HEK293 (cell line): ENCODE results near the gene UGT1A6.
"Not testable (repeated sequence)": the region's sequence is repeated elsewhere in the genome, so short reads cannot be mapped to it uniquely, and the experiment has no call there.

Source experiments
- CTCF ChIA-PET: fragments of 350-600 bp; formaldehyde crosslinking; extraction: SDS; loops from one replicate; lab custom pipeline; 2021; ENCODE audit warnings: antibody characterized with exemption; lab: Yijun Ruan, JAX
- POLR2A ChIA-PET: fragments of 300-600 bp; formaldehyde crosslinking; extraction: SDS; loops from one replicate; lab custom pipeline; 2020; ENCODE audit warnings: antibody characterized with exemption, inconsistent platforms; lab: Yijun Ruan, JAX
- H3K27ac ChIP-seq: fragments of 200-500 bp; sonication (Bioruptor generic); 2 replicates; pipeline ENCODE4 v1.5.1; 2014; ENCODE audit warnings: low read depth, low read length, control low read depth, inconsistent platforms; ENCODE audit errors: extremely low read depth
- H3K36me3 ChIP-seq, 2 experiments: fragments of 200-500 bp in 1 of 2; sonication (Bioruptor generic) in 1 of 2; 1 replicate in 1 of 2; 2 replicates in 1 of 2; pipeline ENCODE4 v1.5.1; 2014 to 2017; ENCODE audit warnings: inconsistent platforms in 2 of 2, low read length in 2 of 2; ENCODE audit not compliant: control insufficient read depth in 2 of 2, insufficient read depth in 1 of 2
- H3K4me1 ChIP-seq: fragments of 200-500 bp; sonication (Bioruptor generic); 2 replicates; pipeline ENCODE4 v1.5.1; 2014; ENCODE audit warnings: mild to moderate bottlenecking, low read length, inconsistent platforms; ENCODE audit not compliant: control insufficient read depth, insufficient read depth
- H3K4me3 ChIP-seq: 2 replicates; pipeline ENCODE4 v1.5.1; 2011; ENCODE audit warnings: low read depth, mild to moderate bottlenecking, control low read depth, low read length, moderate library complexity
- H3K9me3 ChIP-seq: fragments of 200-500 bp; sonication (Bioruptor generic); 2 replicates; pipeline ENCODE4 v1.5.1; 2014; ENCODE audit warnings: low read depth, low read length, inconsistent platforms; ENCODE audit not compliant: control insufficient read depth, insufficient read depth
- GLIS2 ChIP-seq: fragments of 450-650 bp; formaldehyde crosslinking; IDR thresholded peaks from 2 replicates; pipeline ENCODE4 v1.5.1; 2016; ENCODE audit warnings: missing biosample characterization, missing genetic modification characterization
- HOXD13 ChIP-seq: sonication (generic); formaldehyde crosslinking; IDR thresholded peaks from 2 replicates; pipeline ENCODE4 v1.8.0; 2022; ENCODE audit warnings: missing genetic modification reagents, borderline replicate concordance
- MYNN ChIP-seq: fragments of 450-650 bp; formaldehyde crosslinking; IDR thresholded peaks from 2 replicates; pipeline ENCODE4 v1.5.1; 2016; ENCODE audit warnings: missing biosample characterization, missing genetic modification characterization, borderline replicate concordance
- SCRT2 ChIP-seq: fragments of 450-650 bp; formaldehyde crosslinking; IDR thresholded peaks from 2 replicates; pipeline ENCODE4 v1.5.1; 2016; ENCODE audit warnings: missing biosample characterization, missing genetic modification characterization
- YY1 ChIP-seq: fragments of 450-650 bp; formaldehyde crosslinking; IDR thresholded peaks from 2 replicates; pipeline ENCODE4 v1.5.1; 2018; ENCODE audit warnings: missing biosample characterization, missing genetic modification characterization
- YY2 ChIP-seq: fragments of 450-650 bp; formaldehyde crosslinking; IDR thresholded peaks from 2 replicates; pipeline ENCODE4 v1.5.1; 2016; ENCODE audit warnings: missing biosample characterization, missing genetic modification characterization
- ZBTB1 ChIP-seq: fragments of 450-650 bp; formaldehyde crosslinking; IDR thresholded peaks from 2 replicates; pipeline ENCODE4 v1.5.1; 2016; ENCODE audit warnings: missing biosample characterization, missing genetic modification characterization
- ZBTB48 ChIP-seq: fragments of 450-650 bp; formaldehyde crosslinking; IDR thresholded peaks from 2 replicates; pipeline ENCODE4 v1.5.1; 2016; ENCODE audit warnings: missing biosample characterization, missing genetic modification characterization
- ZEB2 ChIP-seq: fragments of 450-650 bp; formaldehyde crosslinking; IDR thresholded peaks from 2 replicates; pipeline ENCODE4 v1.5.1; 2016; ENCODE audit warnings: missing biosample characterization, missing genetic modification characterization
- ZIC2 ChIP-seq: fragments of 450-650 bp; formaldehyde crosslinking; IDR thresholded peaks from 2 replicates; pipeline ENCODE4 v1.5.1; 2016; ENCODE audit warnings: missing biosample characterization, missing genetic modification characterization
- ZNF121 ChIP-seq: fragments of 450-650 bp; formaldehyde crosslinking; IDR thresholded peaks from 2 replicates; pipeline ENCODE4 v1.5.1; 2016; ENCODE audit warnings: missing biosample characterization, missing genetic modification characterization
- ZNF266 ChIP-seq: fragments of 450-650 bp; formaldehyde crosslinking; IDR thresholded peaks from 2 replicates; pipeline ENCODE4 v1.5.1; 2016; ENCODE audit warnings: missing biosample characterization, missing genetic modification characterization, low read depth
- ZNF341 ChIP-seq: fragments of 450-650 bp; formaldehyde crosslinking; IDR thresholded peaks from 2 replicates; pipeline ENCODE4; 2016; ENCODE audit warnings: low read depth, missing biosample characterization, missing genetic modification characterization
- ZNF416 ChIP-seq: fragments of 450-650 bp; formaldehyde crosslinking; IDR thresholded peaks from 2 replicates; pipeline ENCODE4 v1.5.1; 2016; ENCODE audit warnings: missing biosample characterization, missing genetic modification characterization
- ZNF514 ChIP-seq: fragments of 450-650 bp; formaldehyde crosslinking; IDR thresholded peaks from 2 replicates; pipeline ENCODE4 v1.5.1; 2016; ENCODE audit warnings: missing biosample characterization, missing genetic modification characterization
- ZNF521 ChIP-seq: fragments of 450-650 bp; formaldehyde crosslinking; IDR thresholded peaks from 2 replicates; pipeline ENCODE4 v1.5.1; 2017; ENCODE audit warnings: missing biosample characterization, mild to moderate bottlenecking, missing genetic modification characterization
- ZNF530 ChIP-seq: fragments of 450-650 bp; formaldehyde crosslinking; IDR thresholded peaks from 2 replicates; pipeline ENCODE4 v1.5.1; 2016; ENCODE audit warnings: low read depth, missing biosample characterization, missing genetic modification characterization
- ZNF555 ChIP-seq: fragments of 450-650 bp; formaldehyde crosslinking; conservative IDR thresholded peaks from 2 replicates; pipeline ENCODE4 v1.5.1; 2017; ENCODE audit warnings: missing biosample characterization, mild to moderate bottlenecking, missing genetic modification characterization, inconsistent platforms
- ZNF580 ChIP-seq: fragments of 450-650 bp; formaldehyde crosslinking; IDR thresholded peaks from 2 replicates; pipeline ENCODE4 v1.5.1; 2016; ENCODE audit warnings: missing biosample characterization, missing genetic modification characterization
- ZNF596 ChIP-seq: fragments of 450-650 bp; IDR thresholded peaks from 2 replicates; pipeline ENCODE4 v1.5.0; 2018; ENCODE audit warnings: missing biosample characterization, mild to moderate bottlenecking, missing genetic modification characterization, moderate library complexity
- ZNF692 ChIP-seq: fragments of 450-650 bp; formaldehyde crosslinking; IDR thresholded peaks from 2 replicates; pipeline ENCODE4 v1.5.1; 2016; ENCODE audit warnings: missing biosample characterization, missing genetic modification characterization
- ZNF837 ChIP-seq: fragments of 450-650 bp; formaldehyde crosslinking; IDR thresholded peaks from 2 replicates; pipeline ENCODE4 v1.5.1; 2016; ENCODE audit warnings: missing biosample characterization, missing genetic modification characterization
- TF ChIP-seq, protein P1 (sequence below): fragments of 450-650 bp; formaldehyde crosslinking; IDR thresholded peaks from 2 replicates; pipeline ENCODE4 v1.5.1; 2017; ENCODE audit warnings: missing biosample characterization, missing genetic modification characterization

The UGT1A6 gene

DNA sequence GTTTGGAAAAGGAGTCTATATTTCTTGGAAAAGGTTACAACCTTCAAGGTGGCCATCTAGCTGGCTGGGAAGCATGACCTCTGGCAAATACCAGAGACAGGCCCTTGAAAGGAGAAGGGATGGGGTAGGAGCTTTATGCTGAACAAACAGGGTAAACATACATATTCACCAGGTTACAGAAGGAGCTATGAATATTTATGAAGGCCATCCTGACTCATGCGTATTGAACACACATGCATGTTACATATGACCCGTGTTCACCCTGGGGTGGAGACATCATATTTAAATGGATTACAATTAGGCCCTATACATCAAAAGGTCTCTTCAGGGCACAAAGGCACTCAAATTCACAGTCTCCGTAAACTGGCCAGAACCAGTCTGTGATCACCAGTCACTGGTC is 36.7 kb upstream of the UGT1A6 start:
- H3K36me3 ChIP-seq, POLR2A ChIA-PET, H3K9me3 ChIP-seq, H3K27ac ChIP-seq, CTCF ChIA-PET, H3K4me1 ChIP-seq, H3K4me3 ChIP-seq: not testable (repeated sequence)

DNA sequence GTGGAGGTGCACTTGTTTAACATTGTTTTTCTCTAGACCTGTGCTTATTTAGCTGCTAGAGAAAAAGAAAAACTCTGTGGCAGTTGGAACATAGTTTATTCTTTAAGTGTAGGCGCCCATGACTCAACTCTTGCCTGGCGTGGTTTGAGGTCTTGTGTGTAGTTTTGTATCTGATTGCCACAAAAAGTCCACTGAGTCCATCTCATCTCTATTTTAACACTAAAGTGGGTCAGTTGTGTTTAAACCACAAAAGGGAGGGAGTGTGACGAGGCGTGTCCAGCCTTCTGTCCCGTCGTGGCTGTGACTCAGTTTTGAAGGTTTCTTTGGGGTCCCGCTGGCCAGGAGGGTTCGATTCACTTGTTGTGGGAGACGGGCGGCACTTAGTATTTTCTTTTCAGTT is 36.2 kb upstream of the UGT1A6 start:
- ChIA-PET POLR2A (no interaction called here), CTCF (no interaction called here)
- no peaks in the 10 kb centered on the region for H3K4me1 ChIP-seq
- H3K9me3 ChIP-seq: no peaks in the 10 kb centered on the region
- TF ChIP-seq ZNF580 (no peak), ZBTB1 (no peak), SCRT2 (tag by site-specific recombination) (no peak), ZNF692 (no peak), ZBTB48 (tag by site-specific recombination) (no peak), ZNF514 (tag by site-specific recombination) (no peak)
- no peak overlapping the region for H3K4me3 ChIP-seq
- H3K36me3 ChIP-seq: no peaks in the 10 kb centered on the region
- H3K27ac ChIP-seq: no peak overlapping the region

- ChIA-PET POLR2A (no interaction called here), CTCF (no interaction called here)
- Histone ChIP-seq H3K27ac (no peak overlapping the region), H3K9me3 (no peaks in the 10 kb centered on the region), H3K4me3 (no peak overlapping the region), H3K4me1 (no peaks in the 10 kb centered on the region), H3K36me3 (no peaks in the 10 kb centered on the region)
- TF ChIP-seq, protein P1, sequence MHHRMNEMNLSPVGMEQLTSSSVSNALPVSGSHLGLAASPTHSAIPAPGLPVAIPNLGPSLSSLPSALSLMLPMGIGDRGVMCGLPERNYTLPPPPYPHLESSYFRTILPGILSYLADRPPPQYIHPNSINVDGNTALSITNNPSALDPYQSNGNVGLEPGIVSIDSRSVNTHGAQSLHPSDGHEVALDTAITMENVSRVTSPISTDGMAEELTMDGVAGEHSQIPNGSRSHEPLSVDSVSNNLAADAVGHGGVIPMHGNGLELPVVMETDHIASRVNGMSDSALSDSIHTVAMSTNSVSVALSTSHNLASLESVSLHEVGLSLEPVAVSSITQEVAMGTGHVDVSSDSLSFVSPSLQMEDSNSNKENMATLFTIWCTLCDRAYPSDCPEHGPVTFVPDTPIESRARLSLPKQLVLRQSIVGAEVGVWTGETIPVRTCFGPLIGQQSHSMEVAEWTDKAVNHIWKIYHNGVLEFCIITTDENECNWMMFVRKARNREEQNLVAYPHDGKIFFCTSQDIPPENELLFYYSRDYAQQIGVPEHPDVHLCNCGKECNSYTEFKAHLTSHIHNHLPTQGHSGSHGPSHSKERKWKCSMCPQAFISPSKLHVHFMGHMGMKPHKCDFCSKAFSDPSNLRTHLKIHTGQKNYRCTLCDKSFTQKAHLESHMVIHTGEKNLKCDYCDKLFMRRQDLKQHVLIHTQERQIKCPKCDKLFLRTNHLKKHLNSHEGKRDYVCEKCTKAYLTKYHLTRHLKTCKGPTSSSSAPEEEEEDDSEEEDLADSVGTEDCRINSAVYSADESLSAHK (tag by site-specific recombination): no peak
- TF ChIP-seq YY1 (no peak), GLIS2 (tag by site-specific recombination) (no peak), ZEB2 (tag by site-specific recombination) (no peak), ZNF416 (no peak), HOXD13 (CRISPR knock-in tag) (no peak), ZNF596 (tag by site-specific recombination) (no peak), ZNF521 (tag by site-specific recombination) (no peak), ZNF555 (tag by site-specific recombination) (no peak), ZNF530 (tag by site-specific recombination) (no peak), ZIC2 (tag by site-specific recombination) (no peak), ZNF580 (no peak), ZNF266 (tag by site-specific recombination) (no peak), ZNF837 (tag by site-specific recombination) (no peak), ZNF341 (tag by site-specific recombination) (no peak), MYNN (tag by site-specific recombination) (no peak), ZNF121 (tag by site-specific recombination) (no peak), YY2 (tag by site-specific recombination) (no peak)
These were observed 34.1 kb upstream of the UGT1A6 start for GRCh38 chr2:233658610-233659009.
